GM20000 (cell line): Measurements from ENCODE around the gene PLAAT4.
"Not testable (repeated sequence)": the region's sequence is repeated elsewhere in the genome, so short reads cannot be mapped to it uniquely, and the experiment has no call there.

Experiments used
- DNase-seq: peaks from one replicate; pipeline ENCODE4 v3.0.0; 2012; ENCODE audit warnings: low spot score
- TF ChIP-seq, protein P1 (sequence below): IDR thresholded peaks from 2 replicates; pipeline ENCODE4 v1.5.1; 2012; ENCODE audit warnings: mild to moderate bottlenecking, control low read depth; ENCODE audit errors: extremely low read depth, missing control alignments

PLAAT4 gene

DNA sequence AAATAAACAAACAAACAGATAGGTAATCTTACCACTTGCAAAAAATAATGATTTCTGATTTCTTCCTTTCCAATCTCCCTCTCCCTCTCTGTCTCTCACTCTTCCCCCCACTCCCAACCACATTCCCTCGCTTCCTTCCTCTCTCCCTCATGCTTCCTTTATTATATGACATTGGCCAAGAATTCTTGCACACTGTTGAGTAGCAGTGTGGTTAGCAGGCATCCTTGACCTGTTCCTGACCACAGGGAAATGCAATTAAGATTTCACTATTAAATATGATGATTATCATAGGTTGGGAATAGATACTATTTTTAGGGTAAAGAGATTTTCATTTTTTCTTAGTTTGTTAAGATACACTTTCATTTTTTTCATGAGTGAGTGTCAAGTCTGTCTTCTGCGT, 14.7 kb upstream of the PLAAT4 start:
- TF ChIP-seq, protein P1, sequence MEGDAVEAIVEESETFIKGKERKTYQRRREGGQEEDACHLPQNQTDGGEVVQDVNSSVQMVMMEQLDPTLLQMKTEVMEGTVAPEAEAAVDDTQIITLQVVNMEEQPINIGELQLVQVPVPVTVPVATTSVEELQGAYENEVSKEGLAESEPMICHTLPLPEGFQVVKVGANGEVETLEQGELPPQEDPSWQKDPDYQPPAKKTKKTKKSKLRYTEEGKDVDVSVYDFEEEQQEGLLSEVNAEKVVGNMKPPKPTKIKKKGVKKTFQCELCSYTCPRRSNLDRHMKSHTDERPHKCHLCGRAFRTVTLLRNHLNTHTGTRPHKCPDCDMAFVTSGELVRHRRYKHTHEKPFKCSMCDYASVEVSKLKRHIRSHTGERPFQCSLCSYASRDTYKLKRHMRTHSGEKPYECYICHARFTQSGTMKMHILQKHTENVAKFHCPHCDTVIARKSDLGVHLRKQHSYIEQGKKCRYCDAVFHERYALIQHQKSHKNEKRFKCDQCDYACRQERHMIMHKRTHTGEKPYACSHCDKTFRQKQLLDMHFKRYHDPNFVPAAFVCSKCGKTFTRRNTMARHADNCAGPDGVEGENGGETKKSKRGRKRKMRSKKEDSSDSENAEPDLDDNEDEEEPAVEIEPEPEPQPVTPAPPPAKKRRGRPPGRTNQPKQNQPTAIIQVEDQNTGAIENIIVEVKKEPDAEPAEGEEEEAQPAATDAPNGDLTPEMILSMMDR: no peak
- DNase-seq: no peak

- TF ChIP-seq, protein P1: no peak
- DNase-seq: no peak
These were observed 13.5 kb upstream of the PLAAT4 start for GRCh38 chr11:63523151-63523550.

- no peak for DNase-seq
- TF ChIP-seq, protein P1: no peak
These were observed 8.9 kb upstream of the PLAAT4 start for GRCh38 chr11:63527667-63528066.

GRCh38 chr11:63528156-63528555, 8.5 kb upstream of the PLAAT4 start:
- not testable (repeated sequence) for DNase-seq

DNA sequence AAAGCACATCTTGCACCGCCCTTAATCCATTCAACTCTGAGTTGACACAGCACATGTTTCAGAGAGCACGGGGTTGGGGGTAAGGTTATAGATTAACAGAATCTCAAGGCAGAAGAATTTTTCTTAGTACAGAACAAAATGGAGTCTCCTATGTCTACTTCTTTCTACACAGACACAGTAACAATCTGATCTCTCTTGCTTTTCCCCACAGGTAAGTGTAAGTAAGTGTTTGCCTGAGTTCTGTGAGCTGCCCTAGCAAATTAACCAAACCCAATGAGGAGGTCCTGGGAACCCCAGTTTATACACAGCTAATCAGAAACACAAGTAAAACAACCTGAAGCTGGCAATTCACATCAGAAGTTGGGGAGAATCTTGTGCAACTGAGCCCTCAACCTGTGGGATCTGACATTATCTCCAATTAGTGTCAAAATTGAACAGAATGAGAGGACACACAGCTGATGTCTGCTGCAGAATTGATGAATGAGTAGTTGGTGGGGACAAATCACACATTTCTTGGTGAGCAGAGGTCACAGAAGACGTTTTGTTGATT, 7.8 kb upstream of the PLAAT4 start:
- not testable (repeated sequence) for DNase-seq

DNA sequence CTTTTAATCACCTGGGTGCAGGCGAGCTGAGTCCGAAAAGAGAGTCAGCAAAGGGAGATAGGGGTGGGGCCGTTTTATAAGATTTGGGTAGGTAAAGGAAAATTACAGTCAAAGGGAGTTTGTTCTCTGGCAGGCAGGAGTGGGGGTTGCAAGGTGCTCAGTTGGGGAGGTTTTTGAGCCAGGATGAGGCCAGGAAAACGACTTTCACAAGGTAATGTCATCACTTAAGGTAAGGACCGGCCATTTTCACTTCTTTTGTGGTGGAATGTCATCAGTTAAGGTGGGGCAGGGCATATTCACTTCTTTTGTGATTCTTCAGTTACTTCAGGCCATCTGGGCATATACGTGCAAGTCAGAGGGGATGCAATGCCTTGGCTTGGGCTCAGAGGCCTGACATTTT, 7.2 kb upstream of the PLAAT4 start:
- DNase-seq: not testable (repeated sequence)

- no peak for DNase-seq
- TF ChIP-seq, protein P1: no peak
These were observed 6.6 kb upstream of the PLAAT4 start for GRCh38 chr11:63530021-63530420.

DNA sequence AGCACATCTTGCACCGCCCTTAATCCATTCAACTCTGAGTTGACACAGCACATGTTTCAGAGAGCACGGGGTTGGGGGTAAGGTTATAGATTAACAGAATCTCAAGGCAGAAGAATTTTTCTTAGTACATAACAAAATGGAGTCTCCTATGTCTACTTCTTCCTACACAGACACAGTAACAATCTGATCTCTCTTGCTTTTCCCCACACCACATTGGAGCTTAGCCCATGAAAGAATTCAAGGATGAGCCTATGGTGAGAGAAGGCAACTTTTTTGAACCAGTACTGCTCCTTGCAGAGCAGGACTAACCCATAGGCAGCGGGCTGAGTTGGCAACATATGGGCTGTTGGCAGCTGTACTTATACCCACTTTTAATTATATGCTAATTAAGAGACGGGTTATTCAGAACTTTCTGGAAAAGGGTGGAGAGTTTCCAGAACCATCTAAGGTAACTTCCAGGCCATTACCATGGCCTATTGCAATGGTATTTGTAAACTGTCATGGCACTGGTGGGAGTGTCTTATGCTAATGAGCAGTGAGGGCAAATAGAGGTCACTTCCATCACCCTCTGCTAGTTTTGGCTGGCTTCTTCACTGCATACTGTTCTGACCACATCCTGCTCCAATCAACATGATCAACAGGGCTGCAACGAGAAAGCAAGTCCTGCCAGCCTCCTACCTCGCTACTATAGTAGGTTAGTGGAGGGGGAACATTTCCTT, 5.4 kb upstream of the PLAAT4 start:
- not testable (repeated sequence) for DNase-seq

DNA sequence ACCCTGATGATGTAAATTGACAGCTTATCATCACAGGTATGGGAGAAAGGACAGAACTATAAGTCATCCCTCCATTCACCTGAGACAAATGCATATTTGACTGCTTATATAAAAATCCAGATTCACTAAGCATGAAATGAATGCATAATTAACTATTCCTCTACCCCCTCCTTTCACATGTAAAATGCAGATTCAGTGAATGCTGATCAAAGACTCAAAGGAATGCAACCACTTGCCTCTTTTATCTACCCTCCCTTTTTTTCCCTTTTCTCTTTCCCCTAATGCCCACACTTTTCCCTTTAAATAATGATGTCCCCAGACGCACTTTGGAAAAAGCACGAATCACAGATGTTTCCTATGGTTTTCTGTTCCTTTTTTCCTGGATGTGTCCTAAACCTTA, 4.5 kb upstream of the PLAAT4 start:
- TF ChIP-seq, protein P1: no peak
- DNase-seq: no peak
